ENCODE data around the gene DCP1A. TPM values are rescaled to one million over a fixed set of nuclear protein-coding genes. Genes with fewer than 3 reads are reported as not detected.

Gene DCP1A
- total and polyA plus RNA-seq, 2 experiments from 2014 or later = 19.3 to 32.0 TPM

DNA sequence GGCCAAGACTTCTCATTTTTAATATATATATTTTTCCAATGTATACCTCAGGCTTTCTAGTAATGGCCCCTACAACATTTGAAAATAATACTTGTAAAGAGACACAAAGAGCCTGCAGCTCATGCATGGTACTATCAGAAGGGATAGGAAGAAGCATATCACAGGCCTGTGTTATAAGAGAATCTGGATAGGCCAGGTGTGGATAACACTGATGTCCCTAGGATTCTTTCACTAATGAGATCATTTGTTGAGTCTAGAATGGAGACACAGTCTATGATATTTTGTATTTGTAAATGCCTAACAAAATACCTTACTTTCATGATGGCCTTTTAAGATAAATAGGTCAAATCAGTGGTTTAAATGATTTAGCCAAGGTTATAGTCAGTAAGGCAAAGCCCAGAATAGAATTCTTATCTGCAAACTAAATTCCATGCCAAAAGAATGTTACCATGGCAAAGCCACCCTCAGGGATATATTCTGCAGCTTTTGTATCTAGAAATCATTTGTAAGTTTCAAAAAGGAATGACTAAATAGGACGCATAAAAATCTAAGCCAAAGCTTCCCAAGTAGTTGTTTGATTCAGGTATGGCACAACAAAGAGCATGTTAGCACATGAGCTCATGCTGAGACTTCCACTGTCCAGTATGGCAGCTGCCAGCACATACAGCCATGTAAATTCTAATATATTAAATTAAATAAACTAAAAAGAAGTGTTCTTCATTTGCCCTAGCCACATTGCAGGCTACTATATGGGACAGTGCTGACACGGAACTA lies 10.0 kb downstream of the DCP1A start (continued):
- TF ChIP-seq, protein P1, sequence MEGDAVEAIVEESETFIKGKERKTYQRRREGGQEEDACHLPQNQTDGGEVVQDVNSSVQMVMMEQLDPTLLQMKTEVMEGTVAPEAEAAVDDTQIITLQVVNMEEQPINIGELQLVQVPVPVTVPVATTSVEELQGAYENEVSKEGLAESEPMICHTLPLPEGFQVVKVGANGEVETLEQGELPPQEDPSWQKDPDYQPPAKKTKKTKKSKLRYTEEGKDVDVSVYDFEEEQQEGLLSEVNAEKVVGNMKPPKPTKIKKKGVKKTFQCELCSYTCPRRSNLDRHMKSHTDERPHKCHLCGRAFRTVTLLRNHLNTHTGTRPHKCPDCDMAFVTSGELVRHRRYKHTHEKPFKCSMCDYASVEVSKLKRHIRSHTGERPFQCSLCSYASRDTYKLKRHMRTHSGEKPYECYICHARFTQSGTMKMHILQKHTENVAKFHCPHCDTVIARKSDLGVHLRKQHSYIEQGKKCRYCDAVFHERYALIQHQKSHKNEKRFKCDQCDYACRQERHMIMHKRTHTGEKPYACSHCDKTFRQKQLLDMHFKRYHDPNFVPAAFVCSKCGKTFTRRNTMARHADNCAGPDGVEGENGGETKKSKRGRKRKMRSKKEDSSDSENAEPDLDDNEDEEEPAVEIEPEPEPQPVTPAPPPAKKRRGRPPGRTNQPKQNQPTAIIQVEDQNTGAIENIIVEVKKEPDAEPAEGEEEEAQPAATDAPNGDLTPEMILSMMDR (conservative IDR thresholded peaks at IDR 0.05; ENCODE audit: low read depth in 2 of 2) = no peak

DNA sequence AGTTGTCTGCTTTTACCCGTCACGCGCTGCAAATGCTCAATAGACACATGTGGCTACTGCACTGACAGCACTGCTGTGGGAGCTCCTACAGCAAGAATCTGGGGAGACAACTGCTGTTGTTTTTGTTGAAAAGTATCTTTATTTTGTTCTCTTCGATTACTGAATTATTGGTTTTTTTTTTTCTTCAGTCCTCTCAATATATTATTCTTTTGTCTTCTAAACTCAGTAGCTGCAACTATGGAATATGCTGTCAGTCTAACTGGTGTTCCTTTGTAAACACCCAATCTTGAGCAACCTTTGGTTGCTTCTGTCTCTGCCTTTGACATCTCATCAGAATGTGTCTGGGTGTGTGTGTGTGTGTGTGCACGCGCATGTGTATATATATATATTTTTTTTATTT lies 12.6 kb downstream of the DCP1A start:
- no peaks in the 10 kb centered on the region for H3K4me1 ChIP-seq (ENCODE audit: insufficient read depth)
- Mint-ChIP-seq H3K27me3 (ENCODE audit: insufficient read depth, low read depth, poor library complexity) (no peaks in the 10 kb centered on the region), H3K4me1 (no peaks in the 10 kb centered on the region; the same call in 2 of the 3 replicates), H3K27ac (no peak overlapping the region), H3K36me3 (ENCODE audit: low read depth) (peaks cover 33% of the 10 kb centered on the region), H3K4me3 (no peak overlapping the region), H3K9me3 (no peaks in the 10 kb centered on the region)
- H2AFZ ChIP-seq = no peak overlapping the region
- peaks cover 21% of the 10 kb centered on the region for H4K20me1 ChIP-seq (replicated peaks; ENCODE audit: insufficient read depth)
- H3K27ac ChIP-seq (ENCODE audit: low read depth) = no peak overlapping the region
- H3F3A ChIP-seq (replicated peaks; ENCODE audit: low read depth) = no peaks in the 10 kb centered on the region
- H3K4me2 ChIP-seq = no peak overlapping the region
- H3K79me2 ChIP-seq (replicated peaks; ENCODE audit: insufficient read depth) = peaks cover 49% of the 10 kb centered on the region
- DNase-seq (ENCODE audit: low spot score) (no peak), ATAC-seq (no peak)
- H3K27me3 ChIP-seq (ENCODE audit: insufficient read depth) = no peaks in the 10 kb centered on the region
- no peaks in the 10 kb centered on the region for H3K9me2 ChIP-seq (ENCODE audit: insufficient read depth)
- peaks cover 3% of the 10 kb centered on the region; the same call in 1 of the 2 replicates for H3K36me3 ChIP-seq (ENCODE audit: insufficient read depth)
- H3K4me3 ChIP-seq = no peak overlapping the region
- TF ChIP-seq ZNF331 (CRISPR knock-in tag; IDR thresholded peaks at IDR 0.05; ENCODE audit: low read depth) (no peak), ZNF114 (CRISPR knock-in tag; IDR thresholded peaks at IDR 0.05) (no peak), EZH2 (IDR thresholded peaks at IDR 0.05; ENCODE audit: low read depth, unreplicated experiment) (no peak), NANOG (IDR thresholded peaks at IDR 0.05; ENCODE audit: borderline replicate concordance) (no peak), JUNB (IDR thresholded peaks at IDR 0.05; ENCODE audit: unreplicated experiment) (no peak), STAT1 (IDR thresholded peaks at IDR 0.05; ENCODE audit: unreplicated experiment) (no peak), CREB1 (CRISPR knock-in tag; IDR thresholded peaks at IDR 0.05; ENCODE audit: low read depth) (no peak)
- TF ChIP-seq, protein P2, sequence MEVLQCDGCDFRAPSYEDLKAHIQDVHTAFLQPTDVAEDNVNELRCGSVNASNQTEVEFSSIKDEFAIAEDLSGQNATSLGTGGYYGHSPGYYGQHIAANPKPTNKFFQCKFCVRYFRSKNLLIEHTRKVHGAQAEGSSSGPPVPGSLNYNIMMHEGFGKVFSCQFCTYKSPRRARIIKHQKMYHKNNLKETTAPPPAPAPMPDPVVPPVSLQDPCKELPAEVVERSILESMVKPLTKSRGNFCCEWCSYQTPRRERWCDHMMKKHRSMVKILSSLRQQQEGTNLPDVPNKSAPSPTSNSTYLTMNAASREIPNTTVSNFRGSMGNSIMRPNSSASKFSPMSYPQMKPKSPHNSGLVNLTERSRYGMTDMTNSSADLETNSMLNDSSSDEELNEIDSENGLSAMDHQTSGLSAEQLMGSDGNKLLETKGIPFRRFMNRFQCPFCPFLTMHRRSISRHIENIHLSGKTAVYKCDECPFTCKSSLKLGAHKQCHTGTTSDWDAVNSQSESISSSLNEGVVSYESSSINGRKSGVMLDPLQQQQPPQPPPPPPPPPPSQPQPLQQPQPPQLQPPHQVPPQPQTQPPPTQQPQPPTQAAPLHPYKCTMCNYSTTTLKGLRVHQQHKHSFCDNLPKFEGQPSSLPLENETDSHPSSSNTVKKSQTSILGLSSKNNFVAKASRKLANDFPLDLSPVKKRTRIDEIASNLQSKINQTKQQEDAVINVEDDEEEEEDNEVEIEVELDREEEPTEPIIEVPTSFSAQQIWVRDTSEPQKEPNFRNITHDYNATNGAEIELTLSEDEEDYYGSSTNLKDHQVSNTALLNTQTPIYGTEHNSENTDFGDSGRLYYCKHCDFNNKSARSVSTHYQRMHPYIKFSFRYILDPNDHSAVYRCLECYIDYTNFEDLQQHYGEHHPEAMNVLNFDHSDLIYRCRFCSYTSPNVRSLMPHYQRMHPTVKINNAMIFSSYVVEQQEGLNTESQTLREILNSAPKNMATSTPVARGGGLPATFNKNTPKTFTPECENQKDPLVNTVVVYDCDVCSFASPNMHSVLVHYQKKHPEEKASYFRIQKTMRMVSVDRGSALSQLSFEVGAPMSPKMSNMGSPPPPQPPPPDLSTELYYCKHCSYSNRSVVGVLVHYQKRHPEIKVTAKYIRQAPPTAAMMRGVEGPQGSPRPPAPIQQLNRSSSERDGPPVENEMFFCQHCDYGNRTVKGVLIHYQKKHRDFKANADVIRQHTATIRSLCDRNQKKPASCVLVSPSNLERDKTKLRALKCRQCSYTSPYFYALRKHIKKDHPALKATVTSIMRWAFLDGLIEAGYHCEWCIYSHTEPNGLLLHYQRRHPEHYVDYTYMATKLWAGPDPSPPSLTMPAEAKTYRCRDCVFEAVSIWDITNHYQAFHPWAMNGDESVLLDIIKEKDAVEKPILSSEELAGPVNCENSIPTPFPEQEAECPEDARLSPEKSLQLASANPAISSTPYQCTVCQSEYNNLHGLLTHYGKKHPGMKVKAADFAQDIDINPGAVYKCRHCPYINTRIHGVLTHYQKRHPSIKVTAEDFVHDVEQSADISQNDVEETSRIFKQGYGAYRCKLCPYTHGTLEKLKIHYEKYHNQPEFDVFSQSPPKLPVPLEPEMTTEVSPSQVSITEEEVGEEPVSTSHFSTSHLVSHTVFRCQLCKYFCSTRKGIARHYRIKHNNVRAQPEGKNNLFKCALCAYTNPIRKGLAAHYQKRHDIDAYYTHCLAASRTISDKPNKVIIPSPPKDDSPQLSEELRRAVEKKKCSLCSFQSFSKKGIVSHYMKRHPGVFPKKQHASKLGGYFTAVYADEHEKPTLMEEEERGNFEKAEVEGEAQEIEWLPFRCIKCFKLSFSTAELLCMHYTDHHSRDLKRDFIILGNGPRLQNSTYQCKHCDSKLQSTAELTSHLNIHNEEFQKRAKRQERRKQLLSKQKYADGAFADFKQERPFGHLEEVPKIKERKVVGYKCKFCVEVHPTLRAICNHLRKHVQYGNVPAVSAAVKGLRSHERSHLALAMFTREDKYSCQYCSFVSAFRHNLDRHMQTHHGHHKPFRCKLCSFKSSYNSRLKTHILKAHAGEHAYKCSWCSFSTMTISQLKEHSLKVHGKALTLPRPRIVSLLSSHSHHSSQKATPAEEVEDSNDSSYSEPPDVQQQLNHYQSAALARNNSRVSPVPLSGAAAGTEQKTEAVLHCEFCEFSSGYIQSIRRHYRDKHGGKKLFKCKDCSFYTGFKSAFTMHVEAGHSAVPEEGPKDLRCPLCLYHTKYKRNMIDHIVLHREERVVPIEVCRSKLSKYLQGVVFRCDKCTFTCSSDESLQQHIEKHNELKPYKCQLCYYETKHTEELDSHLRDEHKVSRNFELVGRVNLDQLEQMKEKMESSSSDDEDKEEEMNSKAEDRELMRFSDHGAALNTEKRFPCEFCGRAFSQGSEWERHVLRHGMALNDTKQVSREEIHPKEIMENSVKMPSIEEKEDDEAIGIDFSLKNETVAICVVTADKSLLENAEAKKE (CRISPR knock-in tag; IDR thresholded peaks at IDR 0.05) = no peak
- TF ChIP-seq, protein P3, sequence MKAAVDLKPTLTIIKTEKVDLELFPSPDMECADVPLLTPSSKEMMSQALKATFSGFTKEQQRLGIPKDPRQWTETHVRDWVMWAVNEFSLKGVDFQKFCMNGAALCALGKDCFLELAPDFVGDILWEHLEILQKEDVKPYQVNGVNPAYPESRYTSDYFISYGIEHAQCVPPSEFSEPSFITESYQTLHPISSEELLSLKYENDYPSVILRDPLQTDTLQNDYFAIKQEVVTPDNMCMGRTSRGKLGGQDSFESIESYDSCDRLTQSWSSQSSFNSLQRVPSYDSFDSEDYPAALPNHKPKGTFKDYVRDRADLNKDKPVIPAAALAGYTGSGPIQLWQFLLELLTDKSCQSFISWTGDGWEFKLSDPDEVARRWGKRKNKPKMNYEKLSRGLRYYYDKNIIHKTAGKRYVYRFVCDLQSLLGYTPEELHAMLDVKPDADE (IDR thresholded peaks at IDR 0.05) = no peak
- TF ChIP-seq, protein P1 (conservative IDR thresholded peaks at IDR 0.05; ENCODE audit: low read depth in 2 of 2) = no peak

All from GM23338 (cell line).